T-cell (primary cell): ENCODE measurements around the gene LPCAT2. TPM values are rescaled to one million over a fixed set of nuclear protein-coding genes. Genes with fewer than 3 reads are reported as not detected.

ENCODE experiments used
- ATAC-seq, 4 experiments: fragments of 200-7000 bp in 3 of 4; fragments of 150-1000 bp in 1 of 4; cut with Tn5 transposase; replicated peaks in 1 of 4; 1 replicate in 3 of 4; 2 replicates in 1 of 4; pipeline ENCODE4 v1.10.0; 2021; ENCODE audit warnings: moderate library complexity in 3 of 4, mild to moderate bottlenecking in 2 of 4, moderate number of reproducible peaks in 1 of 4
- CTCF ChIA-PET, 2 donors: fragments of 300-600 bp; sonication (Branson Sonifier 250); formaldehyde crosslinking; loops; one replicate each; lab custom pipeline; 2022; ENCODE audit warnings: antibody characterized with exemption in 2 of 2; lab: Charles Lee
- POLR2A ChIA-PET, 2 donors: fragments of 300-600 bp; sonication (Branson Sonifier 250); formaldehyde crosslinking; loops; one replicate each; lab custom pipeline; 2022; ENCODE audit warnings: antibody characterized with exemption in 2 of 2; lab: Charles Lee
- DNase-seq, 35 experiments: peaks; one replicate each; pipeline versions ENCODE4 v3.0.0 to v3.0.0-alpha.2; 2013 to 2023
- H3K27ac ChIP-seq: one replicate; pipeline ENCODE4 v1.5.1; 2013; ENCODE audit warnings: low read length
- H3K27me3 ChIP-seq, 2 experiments: replicated peaks in 1 of 2; 1 replicate in 1 of 2; 2 replicates in 1 of 2; pipeline versions ENCODE4 v1.6.1 to v1.7.0; 2013; ENCODE audit warnings: low read length in 1 of 2, mixed read lengths in 1 of 2; ENCODE audit not compliant: control insufficient read depth in 2 of 2, insufficient read depth in 2 of 2; ENCODE audit errors: extremely low read depth in 1 of 2
- H3K36me3 ChIP-seq, 2 donors: 1 replicate in 1 of 2; 2 replicates in 1 of 2; pipeline versions ENCODE4 v1.6.1 to v1.7.0; 2013; ENCODE audit warnings: low read length in 1 of 2; ENCODE audit not compliant: control insufficient read depth in 2 of 2, insufficient read depth in 1 of 2; ENCODE audit errors: extremely low read depth in 1 of 2
- H3K4me1 ChIP-seq, 2 experiments: 1 replicate in 1 of 2; 2 replicates in 1 of 2; pipeline versions ENCODE4 v1.6.1 to v1.7.0; 2013; ENCODE audit warnings: low read length in 2 of 2, mixed read lengths in 1 of 2; ENCODE audit not compliant: insufficient read depth in 2 of 2, control insufficient read depth in 1 of 2; ENCODE audit errors: extremely low read depth in 1 of 2
- H3K4me3 ChIP-seq, 2 donors: 1 replicate in 1 of 2; 2 replicates in 1 of 2; pipeline versions ENCODE4 v1.5.1 to v1.7.0; 2013; ENCODE audit warnings: mild to moderate bottlenecking in 2 of 2, low read length in 1 of 2, moderate library complexity in 1 of 2; ENCODE audit not compliant: control insufficient read depth in 1 of 2; ENCODE audit errors: extremely low read depth in 1 of 2
- H3K9me3 ChIP-seq: 2 replicates; pipeline ENCODE4 v1.7.0; 2013
- H3K27ac Mint-ChIP-seq, 2 donors: one replicate each; pipeline ENCODE4 v1.8.0; 2020 to 2021; ENCODE audit warnings: mild to moderate bottlenecking in 2 of 2, mixed read lengths in 2 of 2
- H3K27me3 Mint-ChIP-seq, 2 donors: one replicate each; pipeline ENCODE4 v1.8.0; 2021 to 2022; ENCODE audit warnings: mixed read lengths in 2 of 2
- H3K36me3 Mint-ChIP-seq: one replicate; pipeline ENCODE4 v1.8.0; 2021; ENCODE audit warnings: mixed read lengths
- H3K4me1 Mint-ChIP-seq, 3 donors: one replicate each; pipeline ENCODE4 v1.8.0; 2020 to 2022; ENCODE audit warnings: mixed read lengths in 3 of 3, mild to moderate bottlenecking in 1 of 3
- H3K4me3 Mint-ChIP-seq, 3 donors: one replicate each; pipeline ENCODE4 v1.8.0; 2020 to 2022; ENCODE audit warnings: mild to moderate bottlenecking in 3 of 3, mixed read lengths in 3 of 3, moderate library complexity in 3 of 3
- H3K9me3 Mint-ChIP-seq, 3 donors: one replicate each; pipeline ENCODE4 v1.8.0; 2020 to 2022; ENCODE audit warnings: mixed read lengths in 3 of 3
- WGBS: methylation state at CpG from one replicate; pipeline ENCODE4 v1.1.5; 2013; ENCODE audit warnings: missing lambda C conversion rate; ENCODE audit not compliant: insufficient coverage; 5-methylcytosine and 5-hydroxymethylcytosine counted together
- total RNA-seq, 35 experiments: library from RNA in 6 of 35; stranded (reverse) in 6 of 35; fragments of 120-200 nt in 1 of 35; gene quantifications; one replicate each; pipeline versions ENCODE4 v1.2.1 to v1.2.4 and lab custom pipeline; 2013 to 2026

The LPCAT2 gene
- total RNA-seq, 5 donors from 2014 or later (not counting 1 experiment from before 2014, with no cell fraction given) = 0.25 to 1.1 (median 0.79) TPM

- WGBS = no CpG with 5 or more reads among the region's 2 CpGs
- Mint-ChIP-seq H3K9me3 (no peaks in the 10 kb centered on the region), H3K27ac (no peak overlapping the region), H3K4me1 (no peaks in the 10 kb centered on the region), H3K4me3 (no peak overlapping the region), H3K27me3 (peaks cover 1 to 3% of the 10 kb centered on the region in 2 donors), H3K36me3 (no peaks in the 10 kb centered on the region)
- Histone ChIP-seq H3K27ac (no peak overlapping the region), H3K9me3 (no peaks in the 10 kb centered on the region), H3K4me3 (no peak overlapping the region), H3K36me3 (no peaks in the 10 kb centered on the region), H3K4me1 (no peaks in the 10 kb centered on the region), H3K27me3 (no peaks in the 10 kb centered on the region)
- DNase-seq = no peak
- ChIA-PET CTCF (no interaction called here), POLR2A (no interaction called here)
- ATAC-seq = no peak
These were observed 114.8 kb downstream of the LPCAT2 start for GRCh38 chr16:55623640-55624039.

GRCh38 chr16:55624696-55625095, 115.8 kb downstream of the LPCAT2 start:
- peaks cover 3 to 6% of the 10 kb centered on the region in 2 donors for H3K27me3 Mint-ChIP-seq
- DNase-seq (no peak), ATAC-seq (no peak)
- no peak overlapping the region for H3K27ac Mint-ChIP-seq
- H3K9me3 ChIP-seq = no peaks in the 10 kb centered on the region
- ChIA-PET CTCF (interaction anchor here in 1 of 2 donors (0.6 kb wide), 1 partner anchor 1353 kb away, joined by 6 read pairs; no protein-coding TSS in a partner anchor), POLR2A (no interaction called here)
- H3K27ac ChIP-seq = no peak overlapping the region
- no peaks in the 10 kb centered on the region for H3K36me3 ChIP-seq
- H3K27me3 ChIP-seq = peaks cover 0 to 2% of the 10 kb centered on the region in 2 experiments
- no peaks in the 10 kb centered on the region for H3K4me1 Mint-ChIP-seq
- peaks cover 0 to under 1% (median 0%) of the 10 kb centered on the region in 3 donors for H3K9me3 Mint-ChIP-seq
- no peak overlapping the region for H3K4me3 Mint-ChIP-seq
- 87% methylated on average over 5 of the region's 5 CpGs for WGBS
- H3K36me3 Mint-ChIP-seq = no peaks in the 10 kb centered on the region
- no peaks in the 10 kb centered on the region for H3K4me1 ChIP-seq
- no peak overlapping the region for H3K4me3 ChIP-seq

GRCh38 chr16:55625843-55626242, 117.0 kb downstream of the LPCAT2 start:
- no peaks in the 10 kb centered on the region for H3K9me3 ChIP-seq
- 47% methylated on average over 3 of the region's 3 CpGs for WGBS
- peaks cover 0 to 8% (median 0%) of the 10 kb centered on the region in 3 donors for H3K9me3 Mint-ChIP-seq
- ATAC-seq (no peak), DNase-seq (no peak)
- POLR2A ChIA-PET = no interaction called here
- H3K4me3 ChIP-seq = no peak overlapping the region
- H3K36me3 Mint-ChIP-seq = no peaks in the 10 kb centered on the region
- H3K27ac ChIP-seq = no peak overlapping the region
- no peaks in the 10 kb centered on the region for H3K4me1 Mint-ChIP-seq
- no peaks in the 10 kb centered on the region for H3K4me1 ChIP-seq
- CTCF ChIA-PET = no interaction called here
- H3K27me3 Mint-ChIP-seq = peaks cover 7 to 9% of the 10 kb centered on the region in 2 donors
- H3K36me3 ChIP-seq = no peaks in the 10 kb centered on the region
- H3K4me3 Mint-ChIP-seq = no peak overlapping the region
- peaks cover 0 to 2% of the 10 kb centered on the region in 2 experiments for H3K27me3 ChIP-seq
- no peak overlapping the region for H3K27ac Mint-ChIP-seq

- Mint-ChIP-seq H3K9me3 (peaks cover 0 to 8% (median 0%) of the 10 kb centered on the region in 3 donors), H3K4me3 (no peak overlapping the region), H3K27me3 (peaks cover 7 to 9% of the 10 kb centered on the region in 2 donors), H3K27ac (no peak overlapping the region), H3K36me3 (no peaks in the 10 kb centered on the region), H3K4me1 (no peaks in the 10 kb centered on the region)
- H3K4me1 ChIP-seq = no peaks in the 10 kb centered on the region
- H3K9me3 ChIP-seq = no peaks in the 10 kb centered on the region
- 76% methylated on average over 5 of the region's 6 CpGs for whole genome bisulfite sequencing
- ATAC-seq = no peak
- ChIA-PET CTCF (no interaction called here), POLR2A (no interaction called here)
- no peak overlapping the region for H3K4me3 ChIP-seq
- no peak for DNase-seq
- H3K27ac ChIP-seq = no peak overlapping the region
- H3K36me3 ChIP-seq = no peaks in the 10 kb centered on the region
- H3K27me3 ChIP-seq = peaks cover 0 to 2% of the 10 kb centered on the region in 2 experiments
These were observed 119.6 kb downstream of the LPCAT2 start for GRCh38 chr16:55628306-55628968.

GRCh38 chr16:55630774-55631173, 121.9 kb downstream of the LPCAT2 start:
- H3K9me3 Mint-ChIP-seq = peaks cover 0 to 8% (median 0%) of the 10 kb centered on the region in 3 donors
- H3K27ac Mint-ChIP-seq = no peak overlapping the region
- H3K27me3 Mint-ChIP-seq = peaks cover 9 to 12% of the 10 kb centered on the region in 2 donors
- no peaks in the 10 kb centered on the region for H3K36me3 Mint-ChIP-seq
- no peak overlapping the region for H3K27ac ChIP-seq
- peaks cover 0 to 2% of the 10 kb centered on the region in 2 experiments for H3K27me3 ChIP-seq
- H3K36me3 ChIP-seq = no peaks in the 10 kb centered on the region
- CTCF ChIA-PET = no interaction called here
- DNase-seq = no peak
- ATAC-seq = no peak
- POLR2A ChIA-PET = no interaction called here
- H3K4me1 Mint-ChIP-seq = no peaks in the 10 kb centered on the region
- H3K4me3 Mint-ChIP-seq = no peak overlapping the region
- H3K4me1 ChIP-seq = no peaks in the 10 kb centered on the region
- H3K4me3 ChIP-seq = no peak overlapping the region
- H3K9me3 ChIP-seq = no peaks in the 10 kb centered on the region

GRCh38 chr16:55632259-55632658, 123.4 kb downstream of the LPCAT2 start:
- ChIA-PET POLR2A (no interaction called here), CTCF (no interaction called here)
- no peak overlapping the region for H3K4me3 ChIP-seq
- Mint-ChIP-seq H3K36me3 (no peaks in the 10 kb centered on the region), H3K27ac (no peak overlapping the region), H3K4me1 (no peaks in the 10 kb centered on the region), H3K27me3 (peaks cover 13 to 21% of the 10 kb centered on the region in 2 donors), H3K4me3 (no peak overlapping the region), H3K9me3 (peaks cover 0 to 8% (median 0%) of the 10 kb centered on the region in 3 donors)
- no peaks in the 10 kb centered on the region for H3K36me3 ChIP-seq
- ATAC-seq (no peak), DNase-seq (no peak)
- peaks cover 0 to 2% of the 10 kb centered on the region in 2 experiments for H3K27me3 ChIP-seq
- H3K9me3 ChIP-seq = no peaks in the 10 kb centered on the region
- no peak overlapping the region for H3K27ac ChIP-seq
- no peaks in the 10 kb centered on the region for H3K4me1 ChIP-seq
